Measurements from ENCODE around the gene AIFM1. TPM values are rescaled to one million over a fixed set of nuclear protein-coding genes. Genes with fewer than 3 reads are reported as not detected.

The AIFM1 gene
- total and polyA plus RNA-seq, 2 experiments from 2014 or later = 29.6 to 47.3 TPM

DNA sequence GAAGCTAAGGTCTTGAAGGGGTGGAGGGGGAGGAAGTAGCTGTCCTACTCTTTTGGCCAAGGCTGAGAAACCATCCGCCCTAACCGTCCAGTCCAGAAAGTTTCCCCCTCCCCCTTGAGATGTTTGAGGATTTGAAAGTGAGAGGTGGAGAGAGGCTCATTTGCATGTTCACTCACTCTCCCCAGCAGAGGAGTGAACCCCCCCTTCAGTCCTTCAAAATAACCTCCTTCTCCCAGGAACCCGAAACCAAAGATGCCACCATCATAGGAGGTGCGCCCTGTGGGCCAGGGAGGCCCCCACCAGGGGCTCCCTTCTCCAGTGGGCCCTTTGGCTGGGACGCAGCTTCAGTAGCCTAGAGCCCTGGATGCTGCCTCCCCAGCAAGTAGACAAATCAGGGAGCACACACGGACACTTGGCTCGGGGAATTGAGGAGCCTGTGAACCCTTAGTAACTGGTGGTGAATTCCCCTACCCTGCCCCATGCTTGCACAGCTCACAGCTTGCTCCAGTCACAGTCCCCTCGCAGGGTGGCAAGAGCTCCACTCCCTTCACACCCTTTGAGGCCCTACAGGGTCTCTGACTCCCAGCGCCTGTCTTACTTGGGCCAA lies 80.9 kb downstream of the AIFM1 start:
- DNase-seq (ENCODE audit: low spot score) (no peak), ATAC-seq (no peak)
- H3K4me2 ChIP-seq = no peak overlapping the region
- H3K79me2 ChIP-seq (replicated peaks; ENCODE audit: insufficient read depth) = no peaks in the 10 kb centered on the region
- no peak overlapping the region for H3K27ac ChIP-seq (ENCODE audit: low read depth)
- H3K27me3 Mint-ChIP-seq (ENCODE audit: insufficient read depth, low read depth, poor library complexity) = peaks cover 3% of the 10 kb centered on the region
- H3K27me3 ChIP-seq (ENCODE audit: insufficient read depth) = no peaks in the 10 kb centered on the region
- no peaks in the 10 kb centered on the region for H3K36me3 ChIP-seq (ENCODE audit: insufficient read depth)
- H2AFZ ChIP-seq = no peak overlapping the region
- no peak overlapping the region for H3K4me3 Mint-ChIP-seq
- no peak overlapping the region for H3K27ac Mint-ChIP-seq
- H3K4me1 Mint-ChIP-seq = peaks cover 28% of the 10 kb centered on the region
- H3K36me3 Mint-ChIP-seq (ENCODE audit: low read depth) = no peaks in the 10 kb centered on the region
- H3K4me1 ChIP-seq (ENCODE audit: insufficient read depth) = peaks cover 3% of the 10 kb centered on the region; the same call in 1 of the 2 replicates
- H3F3A ChIP-seq (replicated peaks; ENCODE audit: low read depth) = no peaks in the 10 kb centered on the region
- no peaks in the 10 kb centered on the region for H4K20me1 ChIP-seq (replicated peaks; ENCODE audit: insufficient read depth)
- TF ChIP-seq EZH2phosphoT487 (IDR thresholded peaks at IDR 0.05; ENCODE audit: unreplicated experiment) (no peak), POLR2AphosphoS5 (IDR thresholded peaks at IDR 0.05; ENCODE audit: low read depth) (no peak), JUNB (IDR thresholded peaks at IDR 0.05; ENCODE audit: unreplicated experiment) (no peak), ZNF114 (CRISPR knock-in tag; IDR thresholded peaks at IDR 0.05) (no peak)
- TF ChIP-seq, protein P1, sequence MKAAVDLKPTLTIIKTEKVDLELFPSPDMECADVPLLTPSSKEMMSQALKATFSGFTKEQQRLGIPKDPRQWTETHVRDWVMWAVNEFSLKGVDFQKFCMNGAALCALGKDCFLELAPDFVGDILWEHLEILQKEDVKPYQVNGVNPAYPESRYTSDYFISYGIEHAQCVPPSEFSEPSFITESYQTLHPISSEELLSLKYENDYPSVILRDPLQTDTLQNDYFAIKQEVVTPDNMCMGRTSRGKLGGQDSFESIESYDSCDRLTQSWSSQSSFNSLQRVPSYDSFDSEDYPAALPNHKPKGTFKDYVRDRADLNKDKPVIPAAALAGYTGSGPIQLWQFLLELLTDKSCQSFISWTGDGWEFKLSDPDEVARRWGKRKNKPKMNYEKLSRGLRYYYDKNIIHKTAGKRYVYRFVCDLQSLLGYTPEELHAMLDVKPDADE (IDR thresholded peaks at IDR 0.05) = no peak
- TF ChIP-seq, protein P2, sequence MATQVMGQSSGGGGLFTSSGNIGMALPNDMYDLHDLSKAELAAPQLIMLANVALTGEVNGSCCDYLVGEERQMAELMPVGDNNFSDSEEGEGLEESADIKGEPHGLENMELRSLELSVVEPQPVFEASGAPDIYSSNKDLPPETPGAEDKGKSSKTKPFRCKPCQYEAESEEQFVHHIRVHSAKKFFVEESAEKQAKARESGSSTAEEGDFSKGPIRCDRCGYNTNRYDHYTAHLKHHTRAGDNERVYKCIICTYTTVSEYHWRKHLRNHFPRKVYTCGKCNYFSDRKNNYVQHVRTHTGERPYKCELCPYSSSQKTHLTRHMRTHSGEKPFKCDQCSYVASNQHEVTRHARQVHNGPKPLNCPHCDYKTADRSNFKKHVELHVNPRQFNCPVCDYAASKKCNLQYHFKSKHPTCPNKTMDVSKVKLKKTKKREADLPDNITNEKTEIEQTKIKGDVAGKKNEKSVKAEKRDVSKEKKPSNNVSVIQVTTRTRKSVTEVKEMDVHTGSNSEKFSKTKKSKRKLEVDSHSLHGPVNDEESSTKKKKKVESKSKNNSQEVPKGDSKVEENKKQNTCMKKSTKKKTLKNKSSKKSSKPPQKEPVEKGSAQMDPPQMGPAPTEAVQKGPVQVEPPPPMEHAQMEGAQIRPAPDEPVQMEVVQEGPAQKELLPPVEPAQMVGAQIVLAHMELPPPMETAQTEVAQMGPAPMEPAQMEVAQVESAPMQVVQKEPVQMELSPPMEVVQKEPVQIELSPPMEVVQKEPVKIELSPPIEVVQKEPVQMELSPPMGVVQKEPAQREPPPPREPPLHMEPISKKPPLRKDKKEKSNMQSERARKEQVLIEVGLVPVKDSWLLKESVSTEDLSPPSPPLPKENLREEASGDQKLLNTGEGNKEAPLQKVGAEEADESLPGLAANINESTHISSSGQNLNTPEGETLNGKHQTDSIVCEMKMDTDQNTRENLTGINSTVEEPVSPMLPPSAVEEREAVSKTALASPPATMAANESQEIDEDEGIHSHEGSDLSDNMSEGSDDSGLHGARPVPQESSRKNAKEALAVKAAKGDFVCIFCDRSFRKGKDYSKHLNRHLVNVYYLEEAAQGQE (IDR thresholded peaks at IDR 0.05; ENCODE audit: unreplicated experiment) = no peak
- no peak overlapping the region for H3K4me3 ChIP-seq
- H3K9me3 Mint-ChIP-seq = no peaks in the 10 kb centered on the region
- H3K9me2 ChIP-seq (ENCODE audit: insufficient read depth) = no peaks in the 10 kb centered on the region

DNA sequence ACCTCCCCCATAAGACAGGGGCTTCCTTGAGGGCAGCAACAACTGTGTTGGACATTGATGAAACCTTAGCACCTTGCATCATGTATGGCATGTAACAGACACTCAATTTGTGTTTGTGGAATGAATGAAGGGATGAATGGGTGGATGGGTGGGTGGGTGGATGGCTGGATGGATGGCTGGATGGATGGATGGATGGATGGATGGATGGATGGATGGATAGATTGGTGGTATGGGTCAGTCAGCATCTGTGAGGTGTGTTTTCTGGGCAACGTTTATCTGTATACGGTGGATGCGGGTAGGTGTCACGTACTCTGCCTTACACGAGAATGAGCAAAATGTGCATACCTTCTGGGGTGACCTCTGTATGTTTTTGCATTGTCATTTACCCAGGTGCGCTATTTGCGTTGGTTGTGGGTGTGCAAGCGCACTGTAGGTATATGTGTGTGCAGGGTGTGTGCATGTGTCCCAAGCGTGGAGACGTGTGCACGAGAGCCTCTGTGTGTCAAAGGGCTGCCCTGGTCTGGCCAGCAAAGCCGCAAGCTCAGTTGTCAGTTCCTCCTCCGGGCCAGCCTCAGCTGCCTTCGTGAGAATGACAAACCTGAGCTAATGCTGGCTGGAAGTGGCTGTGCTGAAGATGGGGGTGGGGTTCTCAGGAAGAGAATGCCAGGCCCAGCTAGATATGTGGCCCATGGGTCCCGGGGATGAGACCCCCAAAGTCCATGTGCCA lies 81.8 kb downstream of the AIFM1 start:
- no peaks in the 10 kb centered on the region for H3F3A ChIP-seq (replicated peaks; ENCODE audit: low read depth)
- Mint-ChIP-seq H3K4me3 (no peak overlapping the region; the same call in 2 of the 3 replicates), H3K27me3 (ENCODE audit: insufficient read depth, low read depth, poor library complexity) (peaks cover 5% of the 10 kb centered on the region), H3K36me3 (ENCODE audit: low read depth) (no peaks in the 10 kb centered on the region), H3K4me1 (peaks cover 28% of the 10 kb centered on the region), H3K27ac (no peak overlapping the region), H3K9me3 (no peaks in the 10 kb centered on the region)
- H2AFZ ChIP-seq = no peak overlapping the region
- ATAC-seq (no peak), DNase-seq (ENCODE audit: low spot score) (no peak)
- H3K4me3 ChIP-seq = no peak overlapping the region
- no peaks in the 10 kb centered on the region for H3K36me3 ChIP-seq (ENCODE audit: insufficient read depth)
- H3K4me1 ChIP-seq (ENCODE audit: insufficient read depth) = peaks cover 3% of the 10 kb centered on the region; the same call in 1 of the 2 replicates
- no peaks in the 10 kb centered on the region for H3K9me2 ChIP-seq (ENCODE audit: insufficient read depth)
- H3K4me2 ChIP-seq = no peak overlapping the region
- H4K20me1 ChIP-seq (replicated peaks; ENCODE audit: insufficient read depth) = no peaks in the 10 kb centered on the region
- no peaks in the 10 kb centered on the region for H3K27me3 ChIP-seq (ENCODE audit: insufficient read depth)
- TF ChIP-seq EZH2 (IDR thresholded peaks at IDR 0.05; ENCODE audit: low read depth, unreplicated experiment) (no peak), JUNB (IDR thresholded peaks at IDR 0.05; ENCODE audit: unreplicated experiment) (no peak), NANOG (IDR thresholded peaks at IDR 0.05; ENCODE audit: borderline replicate concordance) (no peak)
- TF ChIP-seq, protein P3, sequence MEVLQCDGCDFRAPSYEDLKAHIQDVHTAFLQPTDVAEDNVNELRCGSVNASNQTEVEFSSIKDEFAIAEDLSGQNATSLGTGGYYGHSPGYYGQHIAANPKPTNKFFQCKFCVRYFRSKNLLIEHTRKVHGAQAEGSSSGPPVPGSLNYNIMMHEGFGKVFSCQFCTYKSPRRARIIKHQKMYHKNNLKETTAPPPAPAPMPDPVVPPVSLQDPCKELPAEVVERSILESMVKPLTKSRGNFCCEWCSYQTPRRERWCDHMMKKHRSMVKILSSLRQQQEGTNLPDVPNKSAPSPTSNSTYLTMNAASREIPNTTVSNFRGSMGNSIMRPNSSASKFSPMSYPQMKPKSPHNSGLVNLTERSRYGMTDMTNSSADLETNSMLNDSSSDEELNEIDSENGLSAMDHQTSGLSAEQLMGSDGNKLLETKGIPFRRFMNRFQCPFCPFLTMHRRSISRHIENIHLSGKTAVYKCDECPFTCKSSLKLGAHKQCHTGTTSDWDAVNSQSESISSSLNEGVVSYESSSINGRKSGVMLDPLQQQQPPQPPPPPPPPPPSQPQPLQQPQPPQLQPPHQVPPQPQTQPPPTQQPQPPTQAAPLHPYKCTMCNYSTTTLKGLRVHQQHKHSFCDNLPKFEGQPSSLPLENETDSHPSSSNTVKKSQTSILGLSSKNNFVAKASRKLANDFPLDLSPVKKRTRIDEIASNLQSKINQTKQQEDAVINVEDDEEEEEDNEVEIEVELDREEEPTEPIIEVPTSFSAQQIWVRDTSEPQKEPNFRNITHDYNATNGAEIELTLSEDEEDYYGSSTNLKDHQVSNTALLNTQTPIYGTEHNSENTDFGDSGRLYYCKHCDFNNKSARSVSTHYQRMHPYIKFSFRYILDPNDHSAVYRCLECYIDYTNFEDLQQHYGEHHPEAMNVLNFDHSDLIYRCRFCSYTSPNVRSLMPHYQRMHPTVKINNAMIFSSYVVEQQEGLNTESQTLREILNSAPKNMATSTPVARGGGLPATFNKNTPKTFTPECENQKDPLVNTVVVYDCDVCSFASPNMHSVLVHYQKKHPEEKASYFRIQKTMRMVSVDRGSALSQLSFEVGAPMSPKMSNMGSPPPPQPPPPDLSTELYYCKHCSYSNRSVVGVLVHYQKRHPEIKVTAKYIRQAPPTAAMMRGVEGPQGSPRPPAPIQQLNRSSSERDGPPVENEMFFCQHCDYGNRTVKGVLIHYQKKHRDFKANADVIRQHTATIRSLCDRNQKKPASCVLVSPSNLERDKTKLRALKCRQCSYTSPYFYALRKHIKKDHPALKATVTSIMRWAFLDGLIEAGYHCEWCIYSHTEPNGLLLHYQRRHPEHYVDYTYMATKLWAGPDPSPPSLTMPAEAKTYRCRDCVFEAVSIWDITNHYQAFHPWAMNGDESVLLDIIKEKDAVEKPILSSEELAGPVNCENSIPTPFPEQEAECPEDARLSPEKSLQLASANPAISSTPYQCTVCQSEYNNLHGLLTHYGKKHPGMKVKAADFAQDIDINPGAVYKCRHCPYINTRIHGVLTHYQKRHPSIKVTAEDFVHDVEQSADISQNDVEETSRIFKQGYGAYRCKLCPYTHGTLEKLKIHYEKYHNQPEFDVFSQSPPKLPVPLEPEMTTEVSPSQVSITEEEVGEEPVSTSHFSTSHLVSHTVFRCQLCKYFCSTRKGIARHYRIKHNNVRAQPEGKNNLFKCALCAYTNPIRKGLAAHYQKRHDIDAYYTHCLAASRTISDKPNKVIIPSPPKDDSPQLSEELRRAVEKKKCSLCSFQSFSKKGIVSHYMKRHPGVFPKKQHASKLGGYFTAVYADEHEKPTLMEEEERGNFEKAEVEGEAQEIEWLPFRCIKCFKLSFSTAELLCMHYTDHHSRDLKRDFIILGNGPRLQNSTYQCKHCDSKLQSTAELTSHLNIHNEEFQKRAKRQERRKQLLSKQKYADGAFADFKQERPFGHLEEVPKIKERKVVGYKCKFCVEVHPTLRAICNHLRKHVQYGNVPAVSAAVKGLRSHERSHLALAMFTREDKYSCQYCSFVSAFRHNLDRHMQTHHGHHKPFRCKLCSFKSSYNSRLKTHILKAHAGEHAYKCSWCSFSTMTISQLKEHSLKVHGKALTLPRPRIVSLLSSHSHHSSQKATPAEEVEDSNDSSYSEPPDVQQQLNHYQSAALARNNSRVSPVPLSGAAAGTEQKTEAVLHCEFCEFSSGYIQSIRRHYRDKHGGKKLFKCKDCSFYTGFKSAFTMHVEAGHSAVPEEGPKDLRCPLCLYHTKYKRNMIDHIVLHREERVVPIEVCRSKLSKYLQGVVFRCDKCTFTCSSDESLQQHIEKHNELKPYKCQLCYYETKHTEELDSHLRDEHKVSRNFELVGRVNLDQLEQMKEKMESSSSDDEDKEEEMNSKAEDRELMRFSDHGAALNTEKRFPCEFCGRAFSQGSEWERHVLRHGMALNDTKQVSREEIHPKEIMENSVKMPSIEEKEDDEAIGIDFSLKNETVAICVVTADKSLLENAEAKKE (CRISPR knock-in tag; IDR thresholded peaks at IDR 0.05) = no peak
- H3K27ac ChIP-seq (ENCODE audit: low read depth) = no peak overlapping the region
- no peaks in the 10 kb centered on the region for H3K79me2 ChIP-seq (replicated peaks; ENCODE audit: insufficient read depth)

Data from GM23338 (cell line).